HG02852 (cell line): Measurements from ENCODE around the gene AKAP12.
"Not testable (repeated sequence)": the region's sequence is repeated elsewhere in the genome, so short reads cannot be mapped to it uniquely, and the experiment has no call there.

ENCODE experiments used
- ATAC-seq: cut with Tn5 transposase; IDR thresholded peaks from one replicate; pipeline ENCODE4 v1.9.1; 2021; ENCODE audit warnings: mild to moderate bottlenecking, moderate library complexity; ENCODE audit not compliant: unreplicated experiment

The AKAP12 gene

DNA sequence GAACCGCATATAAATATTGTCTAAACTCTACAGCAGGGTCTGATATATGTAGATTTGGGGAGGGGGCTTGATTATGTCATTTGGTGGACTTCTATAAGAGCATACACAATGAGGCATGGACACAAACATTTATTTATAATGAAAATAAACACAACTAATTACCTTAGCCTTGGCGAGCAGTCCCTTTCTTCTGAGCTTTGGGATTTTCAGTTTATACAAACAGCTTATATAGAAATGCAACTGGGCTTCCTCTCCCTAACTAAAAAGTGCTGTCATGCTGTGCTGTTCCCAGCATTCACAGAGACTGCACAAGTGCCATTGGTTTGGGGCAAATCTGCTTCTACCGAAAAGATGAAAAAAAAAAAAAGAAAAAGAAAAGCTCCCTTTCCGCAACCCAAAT is 69.9 kb downstream of the AKAP12 start:
- ATAC-seq: no peak

DNA sequence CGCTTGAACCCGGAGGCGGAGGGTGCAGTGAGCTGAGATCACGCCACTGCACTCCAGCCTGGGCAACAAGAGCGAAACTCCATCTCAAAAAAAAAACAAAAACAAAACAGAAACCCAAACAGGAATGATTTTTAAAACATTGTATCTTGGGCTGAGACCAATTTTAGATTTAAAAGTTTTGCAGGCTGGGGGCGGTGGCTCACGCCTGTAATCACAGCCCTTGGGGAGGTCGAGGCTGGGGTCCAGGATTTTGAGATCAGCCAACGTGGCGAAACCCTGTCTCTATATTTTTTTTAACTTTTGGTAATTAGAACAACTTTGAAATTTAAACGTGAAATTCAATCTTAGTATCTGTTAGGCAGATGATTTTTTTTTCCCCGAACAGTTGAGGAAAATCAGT is 70.5 kb downstream of the AKAP12 start:
- ATAC-seq: no peak

DNA sequence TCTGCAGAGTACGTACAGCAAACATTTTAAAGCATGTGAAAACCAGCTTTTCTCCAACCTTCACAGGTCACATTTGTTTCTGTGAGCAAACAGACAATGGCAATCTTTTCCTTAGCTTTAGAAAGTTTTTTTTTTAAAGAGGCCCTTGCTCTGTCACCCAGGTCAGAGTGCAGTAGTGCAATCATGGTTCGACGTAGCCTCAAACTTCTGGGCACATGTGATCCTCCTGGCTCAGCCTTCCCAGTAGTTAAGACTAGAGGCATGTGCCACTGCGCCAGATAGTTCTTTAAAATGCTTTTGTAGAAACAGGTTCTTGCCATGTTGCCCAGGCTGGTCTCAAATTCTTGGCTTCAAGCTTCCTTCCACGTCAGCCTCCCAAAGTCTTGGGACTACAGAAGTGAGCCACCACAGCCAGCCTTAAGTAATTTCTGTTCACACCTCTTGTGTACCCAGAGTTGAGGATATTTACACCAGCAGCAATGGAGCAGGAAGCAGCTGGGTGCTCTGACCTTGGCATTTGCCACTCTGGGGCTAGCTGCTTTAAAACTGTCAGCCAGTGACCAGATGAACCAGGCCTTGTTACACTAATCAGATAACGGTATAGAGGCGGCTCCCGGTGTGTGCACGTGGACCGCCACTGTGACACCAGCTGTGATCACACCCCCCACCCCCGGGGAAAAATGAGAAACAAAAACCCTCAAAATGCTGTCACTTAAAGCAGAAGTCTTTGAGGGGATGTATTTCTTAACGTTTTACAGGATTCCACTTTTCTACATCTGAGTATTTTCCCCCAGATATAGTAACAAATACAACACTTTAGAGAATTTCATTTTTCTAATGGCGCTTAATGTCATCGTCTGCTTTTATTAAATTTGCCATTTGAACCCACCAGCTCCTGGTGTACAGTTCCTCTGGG is 71.3 kb downstream of the AKAP12 start:
- ATAC-seq: no peak

DNA sequence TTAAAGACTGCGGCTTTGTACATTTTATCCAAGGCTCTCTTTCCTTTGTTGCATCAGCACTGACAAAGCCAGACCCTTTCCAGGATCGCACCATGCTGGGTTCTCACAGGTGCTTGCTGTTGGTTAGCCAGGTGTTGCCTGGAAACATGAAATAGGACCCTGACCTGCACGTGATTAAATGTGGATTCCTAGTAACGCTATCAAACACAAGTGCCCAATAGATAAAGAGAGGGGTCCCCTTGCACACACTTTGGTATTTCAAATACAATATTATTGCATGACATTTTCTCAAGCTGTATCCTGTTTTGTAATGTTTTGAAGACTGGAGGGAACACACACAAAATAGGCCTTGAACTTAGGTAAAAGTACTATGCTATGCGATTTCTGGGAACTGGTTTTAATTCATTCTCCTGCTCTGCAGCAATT is 73.3 kb downstream of the AKAP12 start:
- ATAC-seq: no peak

DNA sequence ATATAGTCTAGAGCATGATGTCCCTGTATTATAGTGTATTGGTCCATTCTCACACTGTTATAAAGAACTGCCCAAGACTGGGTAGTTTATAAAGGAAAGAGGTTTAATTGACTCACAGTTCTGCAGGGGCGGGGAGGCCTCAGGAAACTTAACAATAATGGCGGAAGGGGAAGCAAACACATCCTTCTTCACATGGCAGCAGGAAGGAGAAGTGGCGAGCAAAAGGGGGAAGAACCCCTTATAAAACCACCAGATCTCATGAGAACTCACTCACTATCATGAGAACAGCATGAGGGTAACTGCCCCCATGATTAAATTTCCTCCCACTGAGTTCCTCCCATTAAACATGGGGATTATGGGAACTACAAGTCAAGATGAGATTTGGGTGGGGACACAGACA is 75.9 kb downstream of the AKAP12 start:
- not testable (repeated sequence) for ATAC-seq

DNA sequence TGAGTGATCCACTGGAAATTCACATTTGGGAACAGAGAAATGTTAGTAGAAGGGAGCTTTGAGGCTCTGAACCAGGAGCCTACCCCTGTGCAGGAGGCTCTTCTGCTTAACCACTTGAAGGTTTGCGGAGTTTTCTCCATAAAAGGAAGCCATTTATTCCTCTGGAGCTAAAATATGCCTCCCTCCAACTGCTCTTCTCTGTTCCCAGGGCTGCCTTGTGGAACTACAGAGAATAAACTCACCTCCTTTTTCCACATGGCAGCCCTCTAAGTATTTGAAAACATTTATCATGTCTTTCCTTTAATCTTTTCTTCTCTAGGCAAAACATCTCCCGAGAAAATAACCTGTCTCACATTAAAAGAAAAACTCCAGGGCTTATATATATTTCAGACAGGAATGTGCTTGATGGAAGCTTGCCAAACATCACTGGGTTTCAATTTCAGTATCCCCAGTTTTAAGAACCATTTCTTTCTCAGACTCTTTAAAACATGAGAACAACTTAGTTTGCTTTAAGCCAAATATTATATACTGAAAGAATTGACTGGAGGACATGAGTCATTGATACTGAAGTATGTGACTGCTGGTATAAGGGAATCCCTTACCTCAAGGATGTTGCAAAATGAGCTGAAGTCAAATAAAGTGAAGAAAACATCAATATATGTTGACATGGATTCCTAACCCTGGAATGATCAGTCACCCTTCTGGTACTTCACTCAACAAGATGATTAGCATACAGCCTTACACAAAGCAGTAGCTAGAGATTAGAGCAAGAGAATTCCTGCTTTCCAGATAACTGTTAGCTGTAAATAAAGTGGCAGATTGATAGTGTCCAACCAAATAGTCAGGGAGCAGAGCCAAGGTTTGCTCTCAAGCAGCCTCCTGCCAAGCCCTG is 77.6 kb downstream of the AKAP12 start:
- no peak for ATAC-seq

DNA sequence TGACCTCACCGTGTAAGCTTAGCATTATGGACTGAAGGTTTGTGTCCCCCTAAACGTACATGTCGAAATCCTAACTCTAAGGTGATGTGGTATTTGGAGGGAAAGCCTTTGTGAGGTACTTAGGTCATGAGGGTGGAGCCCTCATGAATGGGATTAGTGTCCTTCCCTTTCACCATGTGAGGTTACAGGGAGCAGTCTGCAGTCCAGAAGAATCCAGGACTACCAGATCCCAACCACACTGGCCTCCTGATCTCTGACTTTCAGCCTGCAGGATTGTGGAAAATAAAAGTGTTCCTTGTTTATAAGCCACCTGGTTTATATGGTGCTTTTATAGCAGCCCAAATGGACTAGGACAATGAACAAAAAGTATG is 78.2 kb downstream of the AKAP12 start:
- no peak for ATAC-seq

DNA sequence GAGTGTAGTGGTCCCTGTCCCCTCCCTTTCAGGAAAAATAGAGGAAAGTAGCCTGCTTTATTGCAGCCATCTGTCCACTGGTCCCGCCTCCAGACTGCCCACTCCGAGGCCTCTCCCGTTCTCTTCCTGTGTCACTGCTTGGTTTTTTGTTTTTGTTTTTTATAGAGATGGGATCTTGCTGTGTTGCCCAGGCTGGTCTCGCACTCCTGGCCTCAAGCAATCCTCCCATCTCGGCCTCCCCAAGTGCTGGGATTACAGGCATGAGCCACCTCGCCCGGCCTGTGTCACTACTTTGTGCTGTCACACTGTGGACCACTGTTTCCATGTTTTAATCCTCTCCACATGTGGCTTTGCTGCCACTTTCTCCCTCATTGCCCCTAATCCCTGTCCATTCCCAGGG is 80.4 kb downstream of the AKAP12 start:
- ATAC-seq: no peak

DNA sequence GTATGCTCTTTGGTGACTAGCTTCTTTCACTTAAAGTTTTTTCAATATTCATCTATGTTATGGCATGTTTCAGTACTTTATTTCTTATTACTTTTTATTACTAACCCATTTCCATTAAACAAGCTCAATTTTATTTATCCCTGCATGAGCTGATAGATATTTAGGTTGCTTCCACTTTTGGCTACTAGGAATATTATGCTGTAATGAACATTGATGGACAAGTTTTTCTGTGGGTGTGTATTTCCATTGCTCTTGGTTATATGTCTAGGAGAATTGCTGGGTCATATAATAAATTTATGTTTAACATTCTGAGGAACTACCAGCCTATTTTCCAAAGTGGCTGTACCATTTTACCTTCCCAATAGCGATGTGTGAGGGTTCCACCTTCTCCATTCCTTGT is 81.7 kb downstream of the AKAP12 start:
- no peak for ATAC-seq

DNA sequence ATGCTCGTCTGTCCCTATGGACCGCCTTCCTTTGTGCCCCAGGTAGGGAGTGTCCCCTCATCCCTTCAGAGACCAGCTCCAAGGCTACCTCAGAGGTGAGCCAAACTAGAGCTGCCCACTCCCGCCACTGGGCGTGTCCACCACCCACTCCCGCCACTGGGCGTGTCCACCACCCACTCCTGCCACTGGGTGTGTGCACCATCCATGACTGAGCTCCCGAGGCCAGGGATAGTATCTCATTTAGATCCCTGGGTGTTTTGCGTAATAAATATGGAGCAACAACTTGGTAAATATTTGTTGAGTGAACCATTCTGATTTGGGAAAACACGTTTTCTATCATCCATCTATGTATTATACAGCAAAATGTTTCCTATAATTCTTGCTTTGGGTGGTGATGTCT is 82.8 kb downstream of the AKAP12 start:
- no peak for ATAC-seq

DNA sequence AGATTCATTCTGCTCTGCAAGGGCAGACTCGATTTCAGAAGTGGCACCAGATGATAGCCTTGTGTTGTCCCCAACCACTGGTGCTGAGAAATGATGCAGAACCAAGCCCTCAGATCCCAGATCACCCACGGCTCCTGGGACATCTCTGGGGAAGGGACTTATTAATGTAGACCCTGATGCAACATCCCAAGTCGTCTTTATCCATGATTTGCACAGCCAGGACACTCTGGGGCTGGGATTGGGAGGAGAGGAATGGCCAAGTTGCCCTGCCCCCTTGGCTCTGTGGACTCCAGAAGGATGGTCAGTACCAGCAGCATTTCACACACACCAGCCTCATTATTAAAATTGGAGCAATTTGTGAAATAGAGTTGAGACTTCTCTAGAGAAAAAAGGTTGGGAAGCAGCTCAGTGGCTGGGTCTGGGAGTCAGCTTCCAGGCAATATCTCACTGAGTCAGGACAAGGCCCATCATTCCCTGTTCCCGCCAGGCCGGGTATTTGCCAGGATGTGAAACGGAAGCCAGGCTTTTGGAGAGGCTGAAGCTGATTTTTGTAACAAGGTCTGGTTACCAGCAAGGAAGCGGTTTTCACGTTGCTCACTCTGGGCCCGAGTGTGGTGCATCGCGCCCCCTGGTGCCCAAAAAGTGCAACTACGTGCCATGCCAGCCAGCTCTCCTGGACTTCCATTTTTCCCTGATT is 84.2 kb downstream of the AKAP12 start:
- no peak for ATAC-seq

DNA sequence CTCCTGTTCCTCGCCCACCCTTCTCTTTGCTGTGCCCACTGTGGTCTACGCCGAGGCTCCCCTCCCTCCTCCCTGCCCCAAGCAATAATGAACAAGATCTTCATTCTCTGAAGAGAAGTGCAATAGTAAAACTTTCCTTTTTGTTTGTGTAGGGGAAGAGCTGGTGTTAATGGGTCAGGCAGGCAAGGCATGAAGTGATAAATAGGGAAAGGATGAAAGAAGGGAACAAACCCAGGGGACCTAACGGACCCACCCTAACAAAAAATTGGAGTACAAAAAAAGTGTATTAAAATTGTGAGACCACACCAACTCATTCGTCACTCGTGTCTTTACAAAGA is 84.7 kb downstream of the AKAP12 start:
- no peak for ATAC-seq

DNA sequence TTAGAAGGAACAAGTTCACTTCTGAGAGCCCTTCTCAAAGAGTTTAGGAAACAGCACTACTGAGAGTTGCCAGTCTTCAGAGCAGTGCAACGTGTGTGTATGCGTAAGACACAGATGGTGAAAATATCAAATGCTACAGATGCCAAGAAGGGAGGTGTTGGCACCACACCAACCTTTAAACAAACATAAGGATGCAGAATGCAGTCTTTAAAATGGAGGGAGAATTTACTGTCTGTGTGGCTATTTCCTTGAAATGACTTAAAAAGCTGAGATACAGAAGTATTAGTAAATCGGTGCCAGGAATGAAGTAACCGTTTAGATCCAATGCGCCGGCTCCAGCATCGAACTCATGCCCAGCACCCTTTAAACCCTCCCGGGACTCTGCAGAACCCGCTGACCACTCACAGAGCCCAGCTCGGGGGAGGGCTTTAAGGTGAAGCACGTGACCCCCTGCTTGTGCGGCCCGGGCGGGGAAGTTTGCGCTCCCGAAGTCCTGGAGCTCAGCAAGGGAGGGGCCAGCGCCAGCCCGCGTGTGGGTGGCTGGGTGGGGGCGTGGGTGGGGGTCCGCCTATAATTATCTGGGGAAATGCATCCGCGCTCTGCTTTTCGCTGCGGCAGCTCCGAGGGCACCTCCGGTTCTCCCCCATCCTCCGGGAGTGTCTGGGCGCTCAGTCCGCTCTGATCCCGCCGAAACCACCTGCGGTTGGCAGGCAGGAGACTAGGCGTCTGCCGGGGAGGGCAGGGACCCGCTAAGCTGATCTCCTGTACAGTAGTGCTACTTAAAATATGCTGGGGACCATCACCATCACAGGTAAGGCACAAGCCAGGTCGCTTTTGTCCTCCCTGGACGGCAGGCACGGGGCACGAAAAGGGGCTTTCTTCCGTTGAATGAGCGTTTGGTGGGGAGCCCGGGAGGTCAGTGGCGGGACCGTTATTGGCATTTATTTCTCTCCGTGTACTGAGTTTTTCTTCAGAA is 85.6 kb downstream of the AKAP12 start:
- no peak for ATAC-seq

DNA sequence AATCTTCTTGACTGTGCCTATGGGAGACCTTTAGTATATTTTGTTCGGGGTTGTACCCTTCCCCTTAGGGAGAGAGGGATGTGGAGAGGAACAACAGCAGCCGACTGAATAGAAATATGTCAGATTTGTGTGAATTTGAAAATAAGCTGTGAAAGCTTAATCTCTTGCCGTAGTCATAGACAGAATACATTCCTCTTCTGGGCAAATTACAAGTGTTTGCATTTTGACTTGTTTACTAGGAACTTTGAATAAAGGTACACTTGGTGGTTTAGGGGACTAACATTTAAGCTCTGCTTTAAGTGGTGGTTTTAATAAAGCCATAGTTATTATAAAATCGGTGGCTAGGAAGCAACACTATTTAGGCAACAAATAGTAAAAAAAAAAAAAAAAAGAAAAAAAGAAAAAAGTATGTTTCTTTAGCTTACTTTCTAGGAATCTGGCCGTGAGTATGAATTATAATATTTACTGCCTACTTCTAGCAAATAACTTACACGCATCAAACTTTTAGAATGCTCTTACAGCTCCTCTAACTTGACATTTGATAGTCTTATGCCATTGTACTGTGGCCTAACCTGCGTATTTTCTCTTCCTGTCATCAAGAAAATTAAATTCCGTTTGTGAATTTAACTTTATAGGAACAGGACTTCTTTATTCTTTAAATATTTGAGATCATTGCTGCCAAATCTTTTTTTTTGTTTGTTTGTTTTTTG is 86.5 kb downstream of the AKAP12 start:
- ATAC-seq: no peak

DNA sequence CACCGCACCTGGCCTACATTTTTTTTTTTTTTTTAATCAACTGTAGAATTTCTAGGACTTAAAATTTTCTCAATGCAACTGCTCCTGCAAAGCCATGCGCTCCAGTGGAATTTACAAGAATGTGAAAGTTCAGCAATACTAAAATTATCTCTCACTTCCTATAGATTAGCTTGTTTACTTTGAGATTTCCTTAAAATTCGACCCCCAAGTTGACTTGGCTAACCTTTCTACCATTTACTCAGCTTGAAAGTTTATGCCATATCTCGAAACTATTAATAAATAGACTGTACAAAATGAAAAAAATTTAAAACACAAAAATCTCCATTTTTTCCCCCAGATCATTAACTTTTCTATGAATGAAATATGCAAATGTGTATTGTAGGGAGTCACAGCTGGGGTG is 87.3 kb downstream of the AKAP12 start:
- no peak for ATAC-seq

DNA sequence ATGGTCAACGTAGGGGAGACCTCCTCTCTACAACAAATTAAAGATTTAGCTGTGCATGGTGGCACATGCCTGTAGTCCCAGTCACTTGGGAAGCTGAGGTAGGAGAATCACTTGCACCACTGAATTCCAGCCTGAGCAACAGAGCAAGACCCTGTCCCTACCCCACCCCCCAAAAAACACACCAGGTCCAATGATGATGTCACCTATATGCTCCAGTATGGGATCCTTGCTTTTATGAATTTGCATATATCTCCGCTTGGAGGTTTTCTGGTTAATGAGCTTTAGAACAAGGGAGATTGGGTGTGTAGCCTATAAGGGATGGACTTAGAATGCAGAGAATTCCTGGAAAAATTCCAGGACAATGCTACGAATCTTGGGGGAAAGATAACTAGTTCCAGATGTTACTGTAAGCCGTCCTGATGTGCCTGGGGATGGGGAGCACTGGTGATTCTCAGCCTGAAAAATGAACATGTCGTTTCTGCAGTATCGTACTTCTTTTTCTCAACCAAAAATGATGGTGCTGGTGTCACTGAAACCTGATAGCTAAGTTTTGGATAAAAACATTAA is 90.4 kb downstream of the AKAP12 start:
- ATAC-seq: no peak

DNA sequence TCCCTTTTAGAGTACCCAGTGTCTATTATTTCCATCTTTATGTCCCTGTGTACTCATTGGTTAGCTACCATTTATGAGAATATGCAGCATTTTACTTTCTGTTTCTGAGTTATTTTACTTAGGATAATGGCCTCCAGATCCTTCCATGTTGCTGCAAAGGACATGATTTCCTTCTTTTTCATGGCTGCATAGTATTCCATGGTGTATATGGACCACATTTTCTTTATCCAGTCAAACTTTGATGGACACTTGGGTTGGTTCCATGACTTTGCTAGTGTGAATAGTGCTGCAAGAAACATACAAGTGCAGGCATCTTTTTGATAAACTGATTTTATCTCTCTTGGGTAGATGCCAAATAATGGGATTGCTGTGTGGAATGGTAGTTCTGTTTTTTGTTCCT is 96.2 kb downstream of the AKAP12 start:
- ATAC-seq: no peak

DNA sequence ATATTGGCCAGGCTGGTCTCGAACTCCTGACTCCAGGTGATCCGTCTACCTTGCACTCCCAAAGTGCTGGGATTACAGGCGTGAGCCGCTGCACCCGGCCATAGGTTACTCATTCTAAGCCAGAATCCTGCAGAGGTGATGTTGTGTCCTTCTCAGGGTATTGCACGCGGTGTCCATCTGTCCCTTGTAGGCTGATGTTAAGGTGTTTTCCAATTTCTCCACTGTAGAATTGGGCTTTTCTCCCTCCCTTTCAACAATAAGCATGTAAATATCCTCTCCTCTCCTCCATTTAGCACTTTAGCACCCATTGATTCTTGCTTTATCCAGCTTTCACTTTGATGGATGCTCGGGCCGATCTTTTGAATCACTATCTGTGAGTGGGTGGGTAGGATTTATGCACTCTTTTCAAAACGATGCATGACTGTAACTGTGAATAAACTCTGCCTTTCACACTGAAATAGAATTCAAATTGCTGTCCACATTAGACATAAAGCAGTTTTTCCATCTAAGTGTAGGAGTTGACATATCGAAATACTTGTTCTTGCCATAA is 99.0 kb downstream of the AKAP12 start:
- ATAC-seq: no peak

DNA sequence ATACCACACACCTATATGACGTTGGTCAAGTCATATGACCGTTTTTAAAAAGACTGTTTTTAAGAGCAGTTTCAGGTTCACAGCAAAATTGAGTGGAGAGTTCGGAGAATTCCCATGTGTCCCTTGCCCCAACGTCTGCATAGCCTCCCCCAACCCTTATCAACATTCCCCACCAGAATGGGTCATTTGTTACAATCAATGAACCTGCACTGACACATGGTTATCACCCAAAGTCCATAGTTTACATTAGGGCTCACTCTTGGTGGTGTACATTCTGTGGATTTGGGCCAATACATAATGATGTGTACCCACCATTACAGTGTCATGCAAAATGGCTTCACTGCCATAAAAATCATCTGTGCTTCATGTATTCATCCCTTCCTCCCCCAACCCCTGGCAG is 99.6 kb downstream of the AKAP12 start:
- ATAC-seq: no peak
